H9 (cell line): ENCODE data around the gene UTS2R. TPM values are rescaled to one million over a fixed set of nuclear protein-coding genes. Genes with fewer than 3 reads are reported as not detected.

ENCODE experiments used
- DNase-seq: peaks from one replicate; pipeline ENCODE4 v3.0.0-alpha.2; 2017
- H2AFZ ChIP-seq: one replicate; pipeline ENCODE4 v1.6.1; 2013; ENCODE audit warnings: mild to moderate bottlenecking, low read length, control low read depth, moderate library complexity
- H2AK5ac ChIP-seq: 2 replicates; pipeline ENCODE4 v1.6.1; 2013; ENCODE audit warnings: low read length, control low read depth, mixed read lengths; ENCODE audit not compliant: insufficient read length
- H2BK120ac ChIP-seq: one replicate; pipeline ENCODE4 v1.6.1; 2013; ENCODE audit warnings: low read depth, mild to moderate bottlenecking, low read length, control low read depth, inconsistent platforms; ENCODE audit not compliant: poor library complexity, severe bottlenecking
- H2BK12ac ChIP-seq: 2 replicates; pipeline ENCODE4 v1.6.1; 2013; ENCODE audit warnings: low read length, control low read depth, mixed read lengths, low read depth; ENCODE audit not compliant: insufficient read length
- H2BK15ac ChIP-seq: 2 replicates; pipeline ENCODE4 v1.6.1; 2013; ENCODE audit warnings: low read depth, low read length, control low read depth
- H2BK20ac ChIP-seq: one replicate; pipeline ENCODE4 v1.6.1; 2013; ENCODE audit warnings: low read depth, mild to moderate bottlenecking, low read length, control low read depth, inconsistent platforms; ENCODE audit not compliant: poor library complexity, severe bottlenecking
- H2BK5ac ChIP-seq: 2 replicates; pipeline ENCODE4 v1.6.1; 2013; ENCODE audit warnings: low read length, control low read depth, mixed read lengths; ENCODE audit not compliant: insufficient read length
- H3K14ac ChIP-seq: 2 replicates; pipeline ENCODE4 v1.6.1; 2013; ENCODE audit warnings: low read length, control low read depth; ENCODE audit not compliant: insufficient read depth
- H3K18ac ChIP-seq: 2 replicates; pipeline ENCODE4 v1.6.1; 2013; ENCODE audit warnings: low read depth, mild to moderate bottlenecking, mixed read lengths, low read length, control low read depth; ENCODE audit not compliant: insufficient read length
- H3K23ac ChIP-seq: 2 replicates; pipeline ENCODE4 v1.6.1; 2013; ENCODE audit warnings: low read length, control low read depth, mixed read lengths, low read depth; ENCODE audit not compliant: insufficient read length
- H3K23me2 ChIP-seq: 2 replicates; pipeline ENCODE4 v1.6.1; 2013; ENCODE audit warnings: low read depth, mild to moderate bottlenecking, mixed read lengths, low read length, control low read depth; ENCODE audit not compliant: insufficient read length, poor library complexity, severe bottlenecking
- H3K27ac ChIP-seq: 2 replicates; pipeline ENCODE4 v1.5.1; 2013; ENCODE audit warnings: low read length, control low read depth, mixed read lengths, low read depth; ENCODE audit not compliant: insufficient read length
- H3K27me3 ChIP-seq: 2 replicates; pipeline ENCODE4 v1.6.1; 2013; ENCODE audit warnings: low read length, control low read depth, inconsistent platforms; ENCODE audit not compliant: insufficient read depth
- H3K4ac ChIP-seq: 2 replicates; pipeline ENCODE4 v1.6.1; 2013; ENCODE audit warnings: low read depth, mild to moderate bottlenecking, control low read depth, inconsistent platforms, low read length, moderate library complexity
- H3K4me1 ChIP-seq: 2 replicates; pipeline ENCODE4 v1.6.1; 2013; ENCODE audit warnings: low read length, control low read depth, inconsistent platforms; ENCODE audit not compliant: insufficient read depth
- H3K4me2 ChIP-seq: 2 replicates; pipeline ENCODE4 v1.6.1; 2013; ENCODE audit warnings: low read length, control low read depth, mixed read lengths; ENCODE audit not compliant: insufficient read length, insufficient read depth
- H3K56ac ChIP-seq: 2 replicates; pipeline ENCODE4 v1.6.1; 2013; ENCODE audit warnings: low read depth, mild to moderate bottlenecking, mixed read lengths, low read length, control low read depth; ENCODE audit not compliant: insufficient read length
- H3K79me1 ChIP-seq: 2 replicates; pipeline ENCODE4 v1.6.1; 2013; ENCODE audit warnings: low read depth, mild to moderate bottlenecking, moderate library complexity, low read length, control low read depth, inconsistent platforms; ENCODE audit not compliant: insufficient read depth, poor library complexity, severe bottlenecking
- H3K79me2 ChIP-seq: 2 replicates; pipeline ENCODE4 v1.6.1; 2013; ENCODE audit warnings: low read length, control low read depth, inconsistent platforms; ENCODE audit not compliant: insufficient read depth
- H3K9ac ChIP-seq: 2 replicates; pipeline ENCODE4 v1.6.1; 2013; ENCODE audit warnings: low read length, control low read depth, mixed read lengths; ENCODE audit not compliant: insufficient read length; ENCODE audit errors: extremely low read depth
- H3K9me3 ChIP-seq: one replicate; pipeline ENCODE4 v1.6.1; 2013; ENCODE audit warnings: low read depth, low read length, inconsistent platforms; ENCODE audit not compliant: control insufficient read depth
- H3T11ph ChIP-seq: one replicate; pipeline ENCODE4 v1.6.1; 2013; ENCODE audit warnings: mild to moderate bottlenecking, low read length, control low read depth, inconsistent platforms
- H4K20me1 ChIP-seq: one replicate; pipeline ENCODE4 v1.6.1; 2013; ENCODE audit not compliant: control insufficient read depth, insufficient read length, insufficient read depth
- H4K5ac ChIP-seq: 2 replicates; pipeline ENCODE4 v1.6.1; 2013; ENCODE audit warnings: low read depth, mild to moderate bottlenecking, mixed read lengths, low read length, control low read depth; ENCODE audit not compliant: insufficient read length
- H4K8ac ChIP-seq: replicated peaks from 2 replicates; pipeline ENCODE4 v1.6.1; 2013; ENCODE audit warnings: low read length, control low read depth, mixed read lengths, low read depth; ENCODE audit not compliant: insufficient read length
- H4K91ac ChIP-seq: 2 replicates; pipeline ENCODE4 v1.6.1; 2013; ENCODE audit warnings: low read depth, mild to moderate bottlenecking, moderate library complexity, mixed read lengths, low read length, control low read depth; ENCODE audit not compliant: insufficient read length
- H3K27ac Mint-ChIP-seq, 3 experiments: 2 replicates in 2 of 3; 3 replicates in 1 of 3; pipeline ENCODE4 v1.8.0; 2020 to 2021; ENCODE audit warnings: mixed read lengths in 3 of 3, mild to moderate bottlenecking in 1 of 3, moderate library complexity in 1 of 3
- H3K27me3 Mint-ChIP-seq: 2 replicates; pipeline ENCODE4 v1.8.0; 2021; ENCODE audit warnings: low read depth, mild to moderate bottlenecking, moderate library complexity, mixed read lengths
- H3K36me3 Mint-ChIP-seq, 3 experiments: 2 replicates in 2 of 3; 3 replicates in 1 of 3; pipeline ENCODE4 v1.8.0; 2020 to 2021; ENCODE audit warnings: low read depth in 3 of 3, mixed read lengths in 3 of 3; ENCODE audit not compliant: insufficient read depth in 1 of 3
- H3K4me1 Mint-ChIP-seq, 2 experiments: 2 replicates each; pipeline ENCODE4 v1.8.0; 2020; ENCODE audit warnings: mixed read lengths in 2 of 2
- H3K4me3 Mint-ChIP-seq, 2 experiments: 2 replicates in 1 of 2; 3 replicates in 1 of 2; pipeline ENCODE4 v1.8.0; 2020 to 2021; ENCODE audit warnings: mild to moderate bottlenecking in 2 of 2, mixed read lengths in 2 of 2, moderate library complexity in 1 of 2
- H3K9me3 Mint-ChIP-seq, 2 experiments: 2 replicates in 1 of 2; 3 replicates in 1 of 2; pipeline ENCODE4 v1.8.0; 2020; ENCODE audit warnings: mild to moderate bottlenecking in 2 of 2, mixed read lengths in 2 of 2, moderate library complexity in 1 of 2
- WGBS: extraction: QIAGEN DNeasy Blood & Tissue Kit; methylation state at CpG from one replicate; pipeline ENCODE4 v1.1.7; 2013; ENCODE audit warnings: missing lambda C conversion rate, low lambda C conversion rate, mixed read lengths; ENCODE audit not compliant: insufficient read length; ENCODE audit errors: extremely low coverage; 5-methylcytosine and 5-hydroxymethylcytosine counted together
- total RNA-seq: library from RNA; stranded (reverse); gene quantifications from 2 replicates; pipeline ENCODE4 v1.2.1, GENCODE V29; 2021
- TF ChIP-seq, protein P1 (sequence below): fragments of 200-600 bp; sonication (generic); conservative IDR thresholded peaks from 3 replicates; pipeline ENCODE4 v1.8.0; 2021; ENCODE audit warnings: antibody characterized with exemption, mild to moderate bottlenecking

The UTS2R gene
- total RNA-seq, 1 experiment from 2014 or later: 0.94 TPM

DNA sequence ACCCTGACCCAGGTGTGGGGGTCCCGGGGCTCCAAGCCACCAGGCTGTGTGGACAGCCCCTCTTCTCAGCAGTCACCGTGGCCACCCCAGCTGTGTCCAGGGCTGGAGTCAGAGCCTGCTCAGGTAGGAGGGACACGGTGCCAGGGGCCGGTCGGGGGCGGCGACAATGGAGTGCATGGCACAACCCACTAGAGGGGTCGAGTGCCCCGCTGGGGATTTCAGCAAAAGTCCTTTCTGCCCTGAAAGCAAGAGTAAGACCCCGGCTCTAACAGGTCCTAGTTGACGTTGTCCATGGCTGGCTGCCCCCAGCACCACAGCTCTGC is 11.3 kb downstream of the UTS2R start:
- no peaks in the 10 kb centered on the region for H3K4me1 ChIP-seq
- no CpG with 5 or more reads among the region's 11 CpGs for WGBS

More for the DNA sequence above, 11.3 kb downstream of the UTS2R start:
- Histone ChIP-seq H2BK20ac (no peak overlapping the region), H2BK5ac (no peak overlapping the region), H3K4ac (no peak overlapping the region), H3K79me2 (no peaks in the 10 kb centered on the region), H3K9ac (no peak overlapping the region), H2BK120ac (no peak overlapping the region), H4K20me1 (no peaks in the 10 kb centered on the region), H3K56ac (no peak overlapping the region), H3K14ac (no peak overlapping the region), H2AK5ac (no peak overlapping the region), H3K79me1 (no peaks in the 10 kb centered on the region), H4K5ac (no peak overlapping the region), H3T11ph (no peak overlapping the region), H3K27me3 (no peaks in the 10 kb centered on the region), H3K27ac (no peak overlapping the region), H4K8ac (no peak overlapping the region), H3K4me2 (no peak overlapping the region), H2BK12ac (no peak overlapping the region), H2AFZ (no peak overlapping the region), H3K9me3 (no peaks in the 10 kb centered on the region), H3K23ac (no peak overlapping the region), H2BK15ac (no peak overlapping the region), H3K18ac (no peak overlapping the region), H3K23me2 (no peaks in the 10 kb centered on the region), H4K91ac (no peak overlapping the region)
- TF ChIP-seq, protein P1, sequence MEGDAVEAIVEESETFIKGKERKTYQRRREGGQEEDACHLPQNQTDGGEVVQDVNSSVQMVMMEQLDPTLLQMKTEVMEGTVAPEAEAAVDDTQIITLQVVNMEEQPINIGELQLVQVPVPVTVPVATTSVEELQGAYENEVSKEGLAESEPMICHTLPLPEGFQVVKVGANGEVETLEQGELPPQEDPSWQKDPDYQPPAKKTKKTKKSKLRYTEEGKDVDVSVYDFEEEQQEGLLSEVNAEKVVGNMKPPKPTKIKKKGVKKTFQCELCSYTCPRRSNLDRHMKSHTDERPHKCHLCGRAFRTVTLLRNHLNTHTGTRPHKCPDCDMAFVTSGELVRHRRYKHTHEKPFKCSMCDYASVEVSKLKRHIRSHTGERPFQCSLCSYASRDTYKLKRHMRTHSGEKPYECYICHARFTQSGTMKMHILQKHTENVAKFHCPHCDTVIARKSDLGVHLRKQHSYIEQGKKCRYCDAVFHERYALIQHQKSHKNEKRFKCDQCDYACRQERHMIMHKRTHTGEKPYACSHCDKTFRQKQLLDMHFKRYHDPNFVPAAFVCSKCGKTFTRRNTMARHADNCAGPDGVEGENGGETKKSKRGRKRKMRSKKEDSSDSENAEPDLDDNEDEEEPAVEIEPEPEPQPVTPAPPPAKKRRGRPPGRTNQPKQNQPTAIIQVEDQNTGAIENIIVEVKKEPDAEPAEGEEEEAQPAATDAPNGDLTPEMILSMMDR: no peak
- H3K9me3 Mint-ChIP-seq: no peaks in the 10 kb centered on the region; a peak in 1 of 5 replicates
- DNase-seq: no peak
- H3K4me3 Mint-ChIP-seq: no peak overlapping the region
- H3K4me1 Mint-ChIP-seq: peaks cover 7 to 18% of the 10 kb centered on the region in 2 experiments
- peaks cover 21% of the 10 kb centered on the region for H3K27me3 Mint-ChIP-seq
- H3K36me3 Mint-ChIP-seq: no peaks in the 10 kb centered on the region
- H3K27ac Mint-ChIP-seq: no peak overlapping the region
